ENCODE measurements around the gene DAP. TPM values are rescaled to one million over a fixed set of nuclear protein-coding genes. Genes with fewer than 3 reads are reported as not detected.
A peak's percentile ranks its signal among the peaks of the same experiment; 100 is the strongest.

DAP gene
- total and polyA plus RNA-seq, 2 donors from 2014 or later: 123 to 133 TPM

DNA sequence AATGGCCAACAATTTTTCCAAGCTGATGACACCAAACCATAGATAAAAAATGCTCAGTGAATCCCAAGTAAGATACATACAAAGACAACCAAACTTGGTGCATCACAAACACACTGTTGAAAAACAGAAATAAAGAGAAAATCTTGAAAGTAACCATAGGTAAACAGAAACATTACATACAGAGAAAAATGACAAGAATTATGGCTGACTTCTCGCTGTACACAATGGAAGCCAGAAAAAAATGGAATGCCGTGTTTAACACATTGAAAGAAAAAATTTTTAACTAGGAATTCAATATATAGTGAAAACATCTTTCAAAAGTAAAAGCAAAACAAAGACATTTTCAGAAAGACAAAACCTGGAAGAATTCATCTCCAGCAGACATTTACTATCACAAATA lies 20.6 kb downstream of the DAP start:
- intact Hi-C loops (cut with DNase I): no loop called here
- no peak for DNase-seq
- peaks cover 0 to 9% (median 0%) of the 10 kb centered on the region in 3 donors for H3K36me3 ChIP-seq (ENCODE audit: control insufficient read depth in 2 of 3, insufficient read depth in 3 of 3, low read length in 3 of 3)
- no peak overlapping the region for H3K4me3 ChIP-seq (ENCODE audit: low read length in 3 of 3)
- no peak overlapping the region for H3K27ac ChIP-seq (ENCODE audit: low read depth in 2 of 2, low read length in 2 of 2)
- H3K27me3 ChIP-seq (ENCODE audit: control insufficient read depth, insufficient read depth, low read length): no peaks in the 10 kb centered on the region
- TF ChIP-seq CTCF (IDR thresholded peaks at IDR 0.05; ENCODE audit: borderline replicate concordance, extremely low read depth, insufficient read depth): no peak
- no peak overlapping the region for H3K9ac ChIP-seq (ENCODE audit: low read length in 3 of 3)
- H3K4me1 ChIP-seq (ENCODE audit: control insufficient read depth in 2 of 3, insufficient read depth in 2 of 3, low read depth in 1 of 3, low read length in 3 of 3): peaks cover 0 to 9% (median 0%) of the 10 kb centered on the region in 3 donors
- H3K9me3 ChIP-seq (ENCODE audit: control insufficient read depth in 2 of 3, insufficient read depth in 1 of 3, low read length in 3 of 3): peaks cover 0 to 5% (median 0%) of the 10 kb centered on the region in 3 donors
- FAIRE-seq: no peak

- peaks cover 0 to 9% (median 0%) of the 10 kb centered on the region in 3 donors for H3K36me3 ChIP-seq (ENCODE audit: control insufficient read depth in 2 of 3, insufficient read depth in 3 of 3, low read length in 3 of 3)
- intact Hi-C loops (cut with DNase I): no loop called here
- DNase-seq: no peak
- H3K9me3 ChIP-seq (ENCODE audit: control insufficient read depth in 2 of 3, insufficient read depth in 1 of 3, low read length in 3 of 3): peaks cover 0 to 5% (median 0%) of the 10 kb centered on the region in 3 donors
- no peak overlapping the region for H3K4me3 ChIP-seq (ENCODE audit: low read length in 3 of 3)
- H3K27me3 ChIP-seq (ENCODE audit: control insufficient read depth, insufficient read depth, low read length): no peaks in the 10 kb centered on the region
- FAIRE-seq: no peak
- H3K4me1 ChIP-seq (ENCODE audit: control insufficient read depth in 2 of 3, insufficient read depth in 2 of 3, low read depth in 1 of 3, low read length in 3 of 3): peaks cover 0 to 17% (median 5%) of the 10 kb centered on the region in 3 donors
- no peak overlapping the region for H3K9ac ChIP-seq (ENCODE audit: low read length in 3 of 3)
- no peak for TF ChIP-seq CTCF (IDR thresholded peaks at IDR 0.05; ENCODE audit: borderline replicate concordance, extremely low read depth, insufficient read depth)
- no peak overlapping the region for H3K27ac ChIP-seq (ENCODE audit: low read depth in 2 of 2, low read length in 2 of 2)
Measured at GRCh38 chr5:10737880-10738279, 23.2 kb downstream of the DAP start.

GRCh38 chr5:10736808-10737207 lies 24.2 kb downstream of the DAP start:
- FAIRE-seq (no peak), DNase-seq (no peak)
- Histone ChIP-seq H3K27ac (ENCODE audit: low read depth in 2 of 2, low read length in 2 of 2) (no peak overlapping the region), H3K4me1 (ENCODE audit: control insufficient read depth in 2 of 3, insufficient read depth in 2 of 3, low read depth in 1 of 3, low read length in 3 of 3) (peaks cover 0 to 17% (median 5%) of the 10 kb centered on the region in 3 donors), H3K27me3 (ENCODE audit: control insufficient read depth, insufficient read depth, low read length) (no peaks in the 10 kb centered on the region), H3K4me3 (ENCODE audit: low read length in 3 of 3) (no peak overlapping the region), H3K36me3 (ENCODE audit: control insufficient read depth in 2 of 3, insufficient read depth in 3 of 3, low read length in 3 of 3) (peaks cover 0 to 8% (median 0%) of the 10 kb centered on the region in 3 donors), H3K9ac (ENCODE audit: low read length in 3 of 3) (no peak overlapping the region), H3K9me3 (ENCODE audit: control insufficient read depth in 2 of 3, insufficient read depth in 1 of 3, low read length in 3 of 3) (peaks cover 0 to 3% (median 0%) of the 10 kb centered on the region in 3 donors)
- TF ChIP-seq CTCF (IDR thresholded peaks at IDR 0.05; ENCODE audit: borderline replicate concordance, extremely low read depth, insufficient read depth): no peak
- intact Hi-C loops (cut with DNase I): no loop called here

- peaks cover 0 to 17% (median 5%) of the 10 kb centered on the region in 3 donors for H3K4me1 ChIP-seq (ENCODE audit: control insufficient read depth in 2 of 3, insufficient read depth in 2 of 3, low read depth in 1 of 3, low read length in 3 of 3)
- H3K4me3 ChIP-seq (ENCODE audit: low read length in 3 of 3): no peak overlapping the region
- H3K27ac ChIP-seq (ENCODE audit: low read depth in 2 of 2, low read length in 2 of 2): no peak overlapping the region
- H3K36me3 ChIP-seq (ENCODE audit: control insufficient read depth in 2 of 3, insufficient read depth in 3 of 3, low read length in 3 of 3): peaks cover 0 to 4% (median 0%) of the 10 kb centered on the region in 3 donors
- H3K27me3 ChIP-seq (ENCODE audit: control insufficient read depth, insufficient read depth, low read length): no peaks in the 10 kb centered on the region
- peak overlapping the region in 1 of 3 donors; percentile 3 for H3K9ac ChIP-seq (ENCODE audit: low read length in 3 of 3)
- DNase-seq (no peak), FAIRE-seq (no peak)
- TF ChIP-seq CTCF (IDR thresholded peaks at IDR 0.05; ENCODE audit: borderline replicate concordance, extremely low read depth, insufficient read depth): no peak
- intact Hi-C loops (cut with DNase I): no loop called here
- no peaks in the 10 kb centered on the region for H3K9me3 ChIP-seq (ENCODE audit: control insufficient read depth in 2 of 3, insufficient read depth in 1 of 3, low read length in 3 of 3)
Measured at GRCh38 chr5:10736354-10736753, 24.7 kb downstream of the DAP start.
